Measurements from ENCODE around the gene FUT1.
"Not testable (repeated sequence)": the region's sequence is repeated elsewhere in the genome, so short reads cannot be mapped to it uniquely, and the experiment has no call there.

The FUT1 gene

DNA sequence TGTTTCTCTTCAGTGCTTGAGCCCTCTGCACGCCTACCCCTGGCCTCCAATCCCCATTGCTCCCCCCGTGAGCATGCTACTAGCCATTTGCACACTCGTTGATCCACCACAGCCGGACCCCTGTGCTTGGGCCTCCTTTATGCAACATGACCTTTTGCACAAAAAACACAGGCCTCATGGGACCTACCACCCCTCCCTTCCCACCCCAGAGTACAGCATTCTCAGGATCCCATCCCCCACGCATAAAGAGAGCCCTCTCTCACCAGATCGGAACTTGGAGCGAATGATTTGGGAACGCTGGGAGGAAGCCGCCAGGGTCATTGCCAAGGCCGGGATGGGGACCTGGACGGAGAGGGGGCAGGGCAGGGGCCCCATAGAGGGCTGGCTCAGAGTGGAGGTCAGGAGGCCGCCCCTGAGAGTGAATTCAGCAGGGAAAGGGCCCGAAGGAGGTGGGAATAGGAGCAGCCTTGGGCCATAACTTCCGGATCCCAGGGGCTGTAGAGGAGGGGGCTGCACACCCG lies 33.7 kb downstream of the FUT1 start:
- FAIRE-seq (no peak), DNase-seq (ENCODE audit: insufficient read length, low spot score) (no peak)
- no peak for TF ChIP-seq POU2F2 (IDR thresholded peaks at IDR 0.05; ENCODE audit: low read depth, low read length)
- no peak for TF ChIP-seq TAF1 (IDR thresholded peaks at IDR 0.05; ENCODE audit: low read depth, low read length)
- TF ChIP-seq SPI1 (IDR thresholded peaks at IDR 0.05; ENCODE audit: low read depth, low read length): no peak
- no peak for TF ChIP-seq POLR2AphosphoS5 (IDR thresholded peaks at IDR 0.05; ENCODE audit: low read depth, low read length)
- TF ChIP-seq PAX5 (IDR thresholded peaks at IDR 0.05; ENCODE audit: insufficient read depth, low read length, severe bottlenecking): no peak

DNA sequence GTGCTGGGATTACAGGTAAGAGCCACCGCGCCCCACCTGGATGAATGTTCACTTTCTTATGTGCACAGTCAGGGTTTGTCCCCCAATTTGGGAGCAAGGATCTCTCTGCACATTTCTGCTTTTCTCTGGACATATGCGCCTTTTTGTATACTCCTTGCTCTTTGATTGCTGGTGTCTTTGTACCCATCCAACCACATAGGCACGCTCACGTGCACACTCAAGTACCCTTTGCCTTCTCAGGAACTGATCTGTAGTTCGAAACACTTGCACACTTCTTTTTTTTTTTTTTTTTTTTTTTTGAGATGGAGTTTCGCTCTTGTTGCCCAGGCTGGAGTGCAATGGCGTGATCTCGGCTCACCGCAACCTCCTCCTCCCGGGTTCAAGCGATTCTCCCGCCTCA lies 34.3 kb downstream of the FUT1 start:
- FAIRE-seq; DNase-seq (ENCODE audit: insufficient read length, low spot score): not testable (repeated sequence)

DNA sequence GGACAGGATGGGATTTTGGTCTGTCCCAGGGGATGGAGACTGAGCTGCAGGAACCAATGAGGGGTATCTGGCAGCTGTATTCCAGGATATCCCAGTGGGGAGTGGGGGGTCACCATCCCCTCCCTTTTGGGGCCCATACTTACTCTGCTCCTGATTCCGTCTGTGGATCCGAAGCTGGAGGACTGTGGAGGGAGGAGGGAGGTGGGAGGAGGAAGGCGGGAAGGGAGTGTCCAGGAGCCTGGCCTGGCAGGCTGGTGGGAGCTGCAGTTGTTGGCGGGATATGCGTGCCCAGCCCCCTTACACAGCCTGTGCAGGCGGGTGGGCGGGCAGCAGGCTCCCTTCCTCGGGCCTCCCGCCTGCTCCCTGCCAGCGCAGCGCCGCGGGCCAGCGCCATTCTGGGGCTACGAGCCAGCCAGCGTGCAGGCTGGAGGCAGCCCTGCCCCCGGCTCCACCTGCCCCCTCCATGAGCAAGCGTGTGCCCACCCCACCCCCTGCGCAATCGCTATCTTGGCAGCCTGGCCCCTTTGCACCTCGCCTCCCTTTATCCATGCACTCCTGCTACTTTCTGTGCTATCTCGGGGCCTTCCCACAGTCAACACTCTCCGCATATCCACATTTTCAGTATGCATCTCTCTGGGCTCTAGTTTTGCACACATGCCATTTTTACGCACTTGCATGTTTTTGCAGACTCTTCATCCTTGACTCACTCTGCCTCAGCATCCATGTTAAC lies 35.7 kb downstream of the FUT1 start:
- TF ChIP-seq POLR2AphosphoS5 (IDR thresholded peaks at IDR 0.05; ENCODE audit: low read depth, low read length) (no peak), POLR2A (IDR thresholded peaks at IDR 0.05; ENCODE audit: low read depth, low read length) (no peak), SPI1 (IDR thresholded peaks at IDR 0.05; ENCODE audit: low read depth, low read length) (no peak), PAX5 (IDR thresholded peaks at IDR 0.05; ENCODE audit: insufficient read depth, low read length, severe bottlenecking) (no peak), POU2F2 (IDR thresholded peaks at IDR 0.05; ENCODE audit: low read depth, low read length) (no peak), TAF1 (IDR thresholded peaks at IDR 0.05; ENCODE audit: low read depth, low read length) (no peak)
- DNase-seq (ENCODE audit: insufficient read length, low spot score) (no peak), FAIRE-seq (no peak)

DNA sequence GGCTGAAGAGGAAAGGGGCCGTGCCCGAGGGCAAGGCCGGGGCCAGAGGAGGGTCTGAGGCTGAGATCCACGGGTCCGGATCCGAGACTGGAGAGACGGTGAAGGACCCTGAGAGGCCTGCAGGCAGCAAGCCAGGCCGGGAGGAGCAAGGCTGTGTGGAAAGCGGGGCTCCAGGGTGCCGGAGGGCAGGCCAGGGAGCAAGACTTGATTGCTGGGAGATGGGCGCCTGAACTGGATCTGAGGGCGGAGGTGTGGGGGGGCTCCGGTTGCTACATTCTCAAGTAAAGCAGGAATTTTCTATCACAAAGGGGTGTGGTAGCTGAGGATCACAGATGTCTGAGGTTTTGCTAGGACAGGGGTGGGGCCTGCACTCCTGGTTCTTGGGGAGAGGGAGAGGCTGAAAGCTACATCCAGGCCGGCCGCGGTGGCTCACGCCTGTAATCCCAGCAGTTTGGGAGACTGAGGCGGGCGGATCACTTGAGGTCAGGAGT lies 36.7 kb downstream of the FUT1 start:
- DNase-seq (ENCODE audit: insufficient read length, low spot score) (no peak), FAIRE-seq (no peak)

DNA sequence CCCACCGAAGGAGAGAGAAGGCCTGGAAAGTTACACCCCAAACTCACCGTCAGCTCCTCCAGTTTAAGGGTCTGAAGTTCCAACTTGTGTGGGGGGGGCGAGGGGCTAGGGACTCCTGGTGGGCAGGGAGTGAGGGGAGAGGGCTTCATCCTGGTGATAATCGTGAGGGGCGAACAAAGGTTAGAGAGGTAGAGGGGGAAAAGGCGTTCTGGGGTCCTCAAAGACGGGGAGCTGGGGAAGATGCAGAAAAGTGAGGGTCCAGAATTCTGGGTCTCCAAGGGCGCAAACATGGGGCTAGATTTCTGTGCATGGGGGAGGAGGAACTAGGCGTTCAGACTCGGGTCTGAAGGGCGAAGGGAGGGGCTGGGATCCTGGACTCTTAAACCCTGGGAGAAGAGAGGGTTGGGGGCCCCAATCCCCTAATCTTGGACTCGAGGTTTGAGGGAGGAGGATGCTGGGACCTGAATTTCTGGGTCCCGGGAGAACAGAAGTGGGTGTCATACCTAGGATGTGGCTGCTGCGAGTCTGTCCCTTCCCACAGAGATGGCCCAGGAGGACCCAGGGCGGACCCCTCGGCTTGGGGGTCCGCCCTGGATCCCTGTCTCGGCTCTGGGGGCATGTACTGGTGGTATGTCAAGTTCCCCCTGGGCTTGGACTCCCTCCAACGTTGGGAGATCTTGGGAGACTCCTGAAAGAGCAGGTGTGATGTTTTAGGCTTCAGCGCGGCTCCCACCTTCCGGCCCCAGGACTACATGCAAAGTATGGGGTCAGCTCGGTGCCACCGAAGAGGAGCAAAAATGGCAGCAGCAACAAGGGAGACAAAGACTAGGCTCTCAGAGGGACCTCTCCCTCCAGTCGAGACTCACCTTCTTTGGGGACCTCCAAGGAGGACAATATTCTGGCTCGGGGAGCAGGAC lies 37.4 kb downstream of the FUT1 start:
- TF ChIP-seq POLR2A (IDR thresholded peaks at IDR 0.05; ENCODE audit: low read depth, low read length) (no peak), PAX5 (IDR thresholded peaks at IDR 0.05; ENCODE audit: insufficient read depth, low read length, severe bottlenecking) (no peak), SPI1 (IDR thresholded peaks at IDR 0.05; ENCODE audit: low read depth, low read length) (no peak), TAF1 (IDR thresholded peaks at IDR 0.05; ENCODE audit: low read depth, low read length) (no peak), POU2F2 (IDR thresholded peaks at IDR 0.05; ENCODE audit: low read depth, low read length) (no peak), POLR2AphosphoS5 (IDR thresholded peaks at IDR 0.05; ENCODE audit: low read depth, low read length) (no peak)
- FAIRE-seq (no peak), DNase-seq (ENCODE audit: insufficient read length, low spot score) (no peak)

More for the DNA sequence above, 36.7 kb downstream of the FUT1 start:
- TF ChIP-seq POU2F2 (IDR thresholded peaks at IDR 0.05; ENCODE audit: low read depth, low read length) (no peak), POLR2A (IDR thresholded peaks at IDR 0.05; ENCODE audit: low read depth, low read length) (no peak), SPI1 (IDR thresholded peaks at IDR 0.05; ENCODE audit: low read depth, low read length) (no peak), PAX5 (IDR thresholded peaks at IDR 0.05; ENCODE audit: insufficient read depth, low read length, severe bottlenecking) (no peak), TAF1 (IDR thresholded peaks at IDR 0.05; ENCODE audit: low read depth, low read length) (no peak), POLR2AphosphoS5 (IDR thresholded peaks at IDR 0.05; ENCODE audit: low read depth, low read length) (no peak)

DNA sequence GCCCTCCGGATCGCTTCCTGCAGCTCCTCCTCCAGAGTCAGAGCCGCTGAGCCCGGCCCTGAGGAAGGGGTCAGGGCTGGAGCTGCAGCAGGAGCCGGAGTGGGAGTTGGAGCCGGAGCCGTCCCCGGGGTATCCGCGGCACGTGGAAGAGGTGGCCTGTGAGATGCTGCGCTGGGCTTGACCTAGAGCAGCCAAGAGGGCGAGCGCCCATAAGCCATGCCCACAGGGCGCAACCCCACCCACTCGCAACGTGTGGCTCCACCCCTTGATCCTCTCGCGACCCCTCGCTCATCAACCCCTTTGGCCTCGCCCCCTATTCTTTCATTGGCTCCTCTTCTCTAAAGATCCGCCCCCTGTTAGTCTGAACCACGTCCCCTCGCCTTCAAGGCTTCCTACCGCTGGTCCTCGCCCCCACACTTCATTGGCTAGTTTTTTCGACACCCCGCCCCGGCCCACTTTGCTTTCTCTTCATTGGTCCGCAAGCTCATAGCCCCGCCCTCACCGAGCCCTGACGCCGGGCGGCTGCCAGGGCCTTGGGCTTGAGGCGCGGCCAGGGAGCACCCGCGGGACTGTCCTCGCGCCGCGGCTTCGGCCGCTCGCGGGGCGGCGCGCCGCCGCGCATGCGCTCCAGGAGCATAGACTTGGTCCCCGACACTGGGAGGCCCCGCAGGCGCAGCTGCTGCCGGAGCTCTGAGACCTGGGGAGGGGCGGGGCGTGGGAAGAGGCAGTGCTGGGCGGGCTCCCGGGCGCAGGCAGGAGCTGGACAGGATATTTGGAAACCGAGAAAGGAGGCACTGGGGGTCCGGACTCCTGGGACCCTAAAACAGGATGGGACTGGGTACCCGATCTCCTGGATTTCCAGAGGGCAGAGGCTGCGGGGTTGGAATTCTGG lies 38.3 kb downstream of the FUT1 start:
- TF ChIP-seq SPI1 (IDR thresholded peaks at IDR 0.05; ENCODE audit: low read depth, low read length) (no peak), PAX5 (IDR thresholded peaks at IDR 0.05; ENCODE audit: insufficient read depth, low read length, severe bottlenecking) (no peak), POU2F2 (IDR thresholded peaks at IDR 0.05; ENCODE audit: low read depth, low read length) (no peak), POLR2A (IDR thresholded peaks at IDR 0.05; ENCODE audit: low read depth, low read length) (no peak), POLR2AphosphoS5 (IDR thresholded peaks at IDR 0.05; ENCODE audit: low read depth, low read length) (no peak), TAF1 (IDR thresholded peaks at IDR 0.05; ENCODE audit: low read depth, low read length) (no peak)
- DNase-seq (ENCODE audit: insufficient read length, low spot score) (peak; percentile 99), FAIRE-seq (peak; percentile 98)

DNA sequence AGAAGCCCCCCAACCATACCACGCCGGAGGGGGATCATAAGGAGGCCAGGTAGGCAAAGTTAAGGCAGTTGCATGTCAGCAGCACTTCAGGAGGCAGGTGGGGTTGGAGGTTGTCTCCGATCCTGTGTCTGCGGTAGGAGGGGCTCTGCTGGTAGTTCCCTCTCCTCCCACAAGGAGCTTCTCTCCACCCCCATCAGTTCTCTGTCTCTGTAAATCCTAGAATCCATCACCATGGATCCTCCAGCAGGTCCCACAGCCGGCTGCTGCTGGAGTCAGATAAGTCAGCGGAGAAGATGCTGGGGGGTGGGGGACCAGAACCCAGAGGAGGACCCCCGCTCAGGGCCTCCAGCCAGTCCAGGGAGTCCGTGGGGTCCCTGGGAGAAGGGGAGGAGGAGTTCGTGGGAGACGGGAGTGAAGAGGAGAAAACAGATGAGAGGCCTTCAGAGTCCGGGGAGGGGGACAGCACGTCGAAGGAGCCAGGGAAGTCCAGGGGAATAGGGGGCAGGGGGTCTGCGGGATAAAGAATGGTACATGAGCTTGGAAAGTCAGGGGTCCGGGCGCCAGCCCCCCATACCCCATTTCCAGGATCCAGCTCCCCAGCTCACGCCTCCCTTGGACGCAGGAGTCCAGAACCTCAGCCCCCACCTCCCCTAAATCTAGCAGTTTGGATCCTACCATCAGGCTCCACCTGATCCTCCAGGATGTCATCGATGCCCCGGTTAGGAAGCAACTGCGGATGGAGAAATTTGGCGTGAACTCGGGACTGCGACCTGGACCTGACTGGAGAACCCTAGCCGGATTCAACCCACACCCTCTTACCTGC lies 39.2 kb downstream of the FUT1 start:
- DNase-seq (ENCODE audit: insufficient read length, low spot score) (no peak), FAIRE-seq (no peak)
- no peak for TF ChIP-seq TAF1 (IDR thresholded peaks at IDR 0.05; ENCODE audit: low read depth, low read length)
- TF ChIP-seq PAX5 (IDR thresholded peaks at IDR 0.05; ENCODE audit: insufficient read depth, low read length, severe bottlenecking): no peak
- no peak for TF ChIP-seq POLR2AphosphoS5 (IDR thresholded peaks at IDR 0.05; ENCODE audit: low read depth, low read length)
- TF ChIP-seq SPI1 (IDR thresholded peaks at IDR 0.05; ENCODE audit: low read depth, low read length): no peak
- no peak for TF ChIP-seq POLR2A (IDR thresholded peaks at IDR 0.05; ENCODE audit: low read depth, low read length)
- no peak for TF ChIP-seq POU2F2 (IDR thresholded peaks at IDR 0.05; ENCODE audit: low read depth, low read length)

DNA sequence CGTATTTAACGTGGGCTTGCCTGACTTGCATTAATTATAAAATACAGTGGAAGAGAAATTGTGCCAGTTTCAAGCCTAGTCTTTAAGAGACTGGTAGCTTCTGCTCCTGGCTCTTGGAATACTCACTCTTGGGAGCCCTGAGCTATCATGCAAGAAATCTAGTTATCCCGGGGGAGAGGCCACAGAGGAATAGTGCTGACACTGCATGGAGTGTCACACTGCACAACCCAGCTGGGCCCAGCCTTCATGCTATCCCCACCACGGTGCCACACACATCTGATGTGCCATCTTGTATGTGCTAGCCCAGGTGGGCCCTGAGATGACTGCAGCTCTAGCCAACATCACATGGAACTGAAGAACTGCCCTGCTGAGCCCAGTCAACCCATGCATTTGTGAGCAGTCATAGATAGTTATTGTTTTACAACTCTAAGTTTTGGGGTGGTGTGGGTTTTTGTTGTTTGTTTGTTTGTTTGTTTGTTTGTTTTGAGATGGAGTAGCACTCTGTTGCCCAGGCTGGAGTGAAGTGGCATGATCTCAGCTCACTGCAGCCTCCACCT lies 41.3 kb downstream of the FUT1 start:
- FAIRE-seq: no peak
- DNase-seq (ENCODE audit: insufficient read length, low spot score): no peak
- no peak for TF ChIP-seq PAX5 (IDR thresholded peaks at IDR 0.05; ENCODE audit: insufficient read depth, low read length, severe bottlenecking)
- TF ChIP-seq POLR2AphosphoS5 (IDR thresholded peaks at IDR 0.05; ENCODE audit: low read depth, low read length): no peak
- no peak for TF ChIP-seq POU2F2 (IDR thresholded peaks at IDR 0.05; ENCODE audit: low read depth, low read length)
- no peak for TF ChIP-seq SPI1 (IDR thresholded peaks at IDR 0.05; ENCODE audit: low read depth, low read length)
- no peak for TF ChIP-seq POLR2A (IDR thresholded peaks at IDR 0.05; ENCODE audit: low read depth, low read length)

Measured in GM12891 (cell line).